CD8-positive, alpha-beta memory T cell (primary cell): Measurements from ENCODE around the gene COQ4. TPM values are rescaled to one million over a fixed set of nuclear protein-coding genes. Genes with fewer than 3 reads are reported as not detected.

Experiments used
- CTCF ChIA-PET: fragments of 350-600 bp; sonication (Branson Sonifier 250); formaldehyde crosslinking; loops from one replicate; lab custom pipeline; 2021; ENCODE audit warnings: antibody characterized with exemption; lab: Charles Lee
- POLR2A ChIA-PET: fragments of 350-600 bp; sonication (Branson Sonifier 250); formaldehyde crosslinking; loops from one replicate; lab custom pipeline; 2021; ENCODE audit warnings: antibody characterized with exemption; lab: Charles Lee
- DNase-seq, 5 donors: peaks; one replicate each; pipeline versions ENCODE4 v3.0.0 to v3.0.0-alpha.2; 2020 to 2022; ENCODE audit warnings: mixed read lengths in 1 of 5
- H3K27ac ChIP-seq: one replicate; pipeline ENCODE4 v1.7.0; 2013; ENCODE audit warnings: low read depth, mild to moderate bottlenecking, low read length, moderate library complexity
- H3K27me3 ChIP-seq: 2 replicates; pipeline ENCODE4 v1.7.0; 2013; ENCODE audit warnings: low read length, mild to moderate bottlenecking; ENCODE audit not compliant: insufficient read depth, poor library complexity, severe bottlenecking
- H3K36me3 ChIP-seq: 2 replicates; pipeline ENCODE4 v1.7.0; 2013; ENCODE audit warnings: mild to moderate bottlenecking, low read length, moderate library complexity; ENCODE audit not compliant: insufficient read depth
- H3K4me1 ChIP-seq: 2 replicates; pipeline ENCODE4 v1.7.0; 2013; ENCODE audit warnings: mild to moderate bottlenecking, low read length, moderate library complexity; ENCODE audit not compliant: insufficient read depth
- H3K4me3 ChIP-seq: 2 replicates; pipeline ENCODE4 v1.7.0; 2013; ENCODE audit warnings: mild to moderate bottlenecking, low read length
- H3K9me3 ChIP-seq: 2 replicates; pipeline ENCODE4 v1.7.0; 2013; ENCODE audit warnings: mild to moderate bottlenecking, low read length
- H3K27ac Mint-ChIP-seq, 8 donors: one replicate each; pipeline ENCODE4 v1.8.0; 2020 to 2021; ENCODE audit warnings: mixed read lengths in 8 of 8, mild to moderate bottlenecking in 6 of 8, inconsistent platforms in 3 of 8, moderate library complexity in 3 of 8
- H3K27me3 Mint-ChIP-seq, 2 donors: one replicate each; pipeline ENCODE4 v1.8.0; 2020 to 2021; ENCODE audit warnings: mixed read lengths in 2 of 2, mild to moderate bottlenecking in 1 of 2, moderate library complexity in 1 of 2
- H3K36me3 Mint-ChIP-seq, 3 donors: one replicate each; pipeline ENCODE4 v1.8.0; 2020 to 2021; ENCODE audit warnings: mixed read lengths in 3 of 3, inconsistent platforms in 1 of 3, mild to moderate bottlenecking in 1 of 3
- H3K4me1 Mint-ChIP-seq, 3 donors: one replicate each; pipeline ENCODE4 v1.8.0; 2020 to 2021; ENCODE audit warnings: mixed read lengths in 3 of 3, inconsistent platforms in 1 of 3, mild to moderate bottlenecking in 1 of 3
- H3K4me3 Mint-ChIP-seq, 7 donors: one replicate each; pipeline ENCODE4 v1.8.0; 2020 to 2021; ENCODE audit warnings: mixed read lengths in 7 of 7, mild to moderate bottlenecking in 6 of 7, moderate library complexity in 4 of 7, inconsistent platforms in 2 of 7
- H3K9me3 Mint-ChIP-seq, 5 donors: one replicate each; pipeline ENCODE4 v1.8.0; 2020 to 2022; ENCODE audit warnings: mixed read lengths in 5 of 5, mild to moderate bottlenecking in 3 of 5, moderate library complexity in 2 of 5, inconsistent platforms in 1 of 5
- polyA plus RNA-seq: library from polyadenylated mRNA; unstranded; fragments of 300-500 nt; fragmentation: Illumina TruSeq; gene quantifications from one replicate; pipeline ENCODE4 v1.2.3, GENCODE V29; 2021
- total RNA-seq, 2 experiments: library from RNA; stranded (reverse); gene quantifications; one replicate each; pipeline ENCODE4 v1.2.3, GENCODE V29; 2021

The COQ4 gene
- total and polyA plus RNA-seq, 3 experiments from 2014 or later, result 36.9 to 56.9 (median 51.1) TPM

DNA sequence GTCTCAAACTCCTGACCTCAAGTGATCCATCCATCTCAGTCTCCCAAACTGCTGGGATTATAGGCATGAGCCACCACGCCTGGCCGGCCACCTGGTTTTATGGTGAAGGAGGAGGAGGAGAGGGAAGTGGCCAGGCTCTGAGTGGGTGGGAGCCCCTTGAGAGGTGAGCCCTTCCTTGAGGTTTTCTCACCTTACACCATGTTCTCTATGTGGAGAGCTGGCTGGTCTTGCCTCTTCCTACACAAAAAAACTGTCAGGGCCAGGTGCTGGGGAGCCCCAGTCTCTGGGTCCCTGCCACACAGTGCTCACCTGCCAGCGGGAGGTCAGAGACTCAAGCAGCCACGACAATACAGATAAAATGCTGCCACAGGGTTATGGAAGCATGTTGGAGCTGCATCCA is 28.5 kb upstream of the COQ4 start:
- CTCF ChIA-PET, result interaction anchor here (0.8 to 3.9 kb wide), 5 partner anchors 7 to 68 kb away, joined by 4 to 18 read pairs (median 4); no protein-coding TSS in a partner anchor
- H3K27me3 Mint-ChIP-seq, result no peaks in the 10 kb centered on the region

DNA sequence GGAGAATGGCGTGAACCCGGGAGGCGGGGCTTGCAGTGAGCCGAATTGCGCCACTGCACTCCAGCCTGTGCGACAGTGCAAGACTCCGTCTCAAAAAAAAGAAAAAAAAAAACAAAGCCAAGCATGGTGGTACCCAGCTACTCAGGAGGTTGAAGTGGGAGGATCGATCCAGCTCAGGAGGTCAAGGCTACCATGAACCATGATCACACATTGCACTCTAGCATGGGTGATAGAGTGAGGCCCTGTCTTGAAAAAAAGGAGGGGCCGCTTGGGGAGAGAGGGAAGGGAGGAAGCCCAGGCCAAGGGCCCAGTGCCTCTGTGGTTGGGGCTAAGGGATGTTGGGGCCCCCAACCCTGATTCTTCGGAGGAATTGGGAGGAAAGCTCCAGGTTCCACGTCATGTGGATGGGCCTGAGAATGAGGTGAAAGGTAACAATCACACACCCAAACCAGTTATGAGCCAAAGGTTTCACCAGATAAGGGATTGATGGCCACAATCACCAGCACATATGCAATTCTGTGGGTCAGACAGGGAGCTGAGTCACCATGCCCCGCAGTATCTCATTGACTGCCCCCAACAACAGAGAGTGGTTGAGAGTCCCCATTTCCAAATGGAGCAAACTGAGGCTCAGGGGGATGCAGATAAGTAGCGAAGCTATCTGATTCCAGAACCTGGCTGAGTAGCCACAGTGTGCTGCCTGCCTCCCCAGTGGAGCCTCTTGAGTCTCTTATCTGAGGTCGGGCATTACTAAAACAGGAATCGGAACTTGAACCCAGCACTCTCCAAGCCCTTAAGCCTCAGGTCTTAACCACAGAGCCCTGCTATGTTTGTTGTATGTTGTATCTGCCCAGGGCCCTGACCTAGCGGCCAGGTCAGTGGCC is 26.1 kb upstream of the COQ4 start:
- H3K9me3 Mint-ChIP-seq, result no peaks in the 10 kb centered on the region
- H3K36me3 Mint-ChIP-seq, result peaks cover 0 to 2% (median 2%) of the 10 kb centered on the region in 3 donors
- H3K36me3 ChIP-seq, result no peaks in the 10 kb centered on the region
- H3K27me3 ChIP-seq, result no peaks in the 10 kb centered on the region
- H3K27ac ChIP-seq, result peak overlapping the region; percentile 51
- ChIA-PET CTCF (interaction anchor here (1.1 to 3.9 kb wide), 8 partner anchors 7 to 110 kb away, joined by 3 to 18 read pairs (median 5); partner anchors contain the start of genes GOLGA2, SLC27A4 and SWI5), POLR2A (no interaction called here)
- H3K4me3 Mint-ChIP-seq, result no peak overlapping the region
- H3K27ac Mint-ChIP-seq, result peak overlapping the region in 2 of 8 donors; percentile 19 to 26
- H3K4me3 ChIP-seq, result no peak overlapping the region
- DNase-seq, result no peak
- H3K27me3 Mint-ChIP-seq, result no peaks in the 10 kb centered on the region
- no peaks in the 10 kb centered on the region for H3K9me3 ChIP-seq
- peaks cover 2 to 4% (median 2%) of the 10 kb centered on the region in 3 donors for H3K4me1 Mint-ChIP-seq
- peaks cover 4% of the 10 kb centered on the region for H3K4me1 ChIP-seq

More for the DNA sequence above, 28.5 kb upstream of the COQ4 start:
- no peak overlapping the region for H3K4me3 Mint-ChIP-seq
- Histone ChIP-seq H3K4me3 (no peak overlapping the region), H3K9me3 (no peaks in the 10 kb centered on the region), H3K27ac (no peak overlapping the region), H3K27me3 (no peaks in the 10 kb centered on the region), H3K36me3 (no peaks in the 10 kb centered on the region), H3K4me1 (peaks cover 4% of the 10 kb centered on the region)
- peaks cover 2 to 4% (median 2%) of the 10 kb centered on the region in 3 donors for H3K4me1 Mint-ChIP-seq
- no peak for DNase-seq
- H3K27ac Mint-ChIP-seq, result peak overlapping the region in 2 of 8 donors; percentile 51 to 70
- no peaks in the 10 kb centered on the region for H3K9me3 Mint-ChIP-seq
- H3K36me3 Mint-ChIP-seq, result peaks cover 0 to 3% (median 2%) of the 10 kb centered on the region in 3 donors
- POLR2A ChIA-PET, result no interaction called here

DNA sequence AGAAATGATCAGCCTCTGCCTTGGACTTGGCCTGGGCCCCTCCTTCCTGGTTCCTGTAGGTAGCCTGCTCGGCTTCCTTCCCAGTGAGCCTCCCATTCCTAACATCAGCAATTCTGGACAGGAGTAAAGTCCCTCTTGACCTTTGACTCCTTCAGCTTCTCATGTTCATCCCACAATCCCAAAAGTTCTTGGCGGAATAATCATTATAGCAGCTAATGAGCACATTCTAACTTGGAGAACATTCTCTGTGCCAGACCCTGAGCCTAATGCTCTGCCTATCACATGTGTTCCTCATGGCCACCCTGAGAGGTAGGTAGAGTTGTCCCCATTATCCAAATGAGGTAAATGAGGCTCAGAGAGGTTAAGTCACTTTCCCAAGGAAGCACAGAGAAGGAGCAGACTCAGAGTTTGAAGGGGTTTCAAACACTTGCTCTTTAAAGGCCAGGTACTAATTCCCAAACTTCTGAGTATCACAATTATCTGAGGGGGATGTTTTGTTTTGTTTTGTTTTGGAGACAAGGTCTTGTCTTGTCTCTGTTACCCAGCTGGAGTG is 25.3 kb upstream of the COQ4 start:
- ChIA-PET CTCF (interaction anchor here (1.2 to 2.2 kb wide), 3 partner anchors 42 to 109 kb away, joined by 3 to 5 read pairs (median 5); partner anchors contain the start of gene SLC27A4), POLR2A (no interaction called here)
- no peak overlapping the region for H3K27ac ChIP-seq
- no peaks in the 10 kb centered on the region for H3K36me3 ChIP-seq
- peaks cover 0 to 2% (median 2%) of the 10 kb centered on the region in 3 donors for H3K36me3 Mint-ChIP-seq
- peaks cover 4% of the 10 kb centered on the region for H3K4me1 ChIP-seq
- H3K27ac Mint-ChIP-seq, result peak overlapping the region in 1 of 8 donors; percentile 7
- H3K4me3 ChIP-seq, result no peak overlapping the region
- H3K4me1 Mint-ChIP-seq, result peaks cover 2 to 4% (median 2%) of the 10 kb centered on the region in 3 donors
- H3K9me3 ChIP-seq, result no peaks in the 10 kb centered on the region
- no peak overlapping the region for H3K4me3 Mint-ChIP-seq
- no peaks in the 10 kb centered on the region for H3K9me3 Mint-ChIP-seq
- DNase-seq, result no peak
- no peaks in the 10 kb centered on the region for H3K27me3 Mint-ChIP-seq
- no peaks in the 10 kb centered on the region for H3K27me3 ChIP-seq

DNA sequence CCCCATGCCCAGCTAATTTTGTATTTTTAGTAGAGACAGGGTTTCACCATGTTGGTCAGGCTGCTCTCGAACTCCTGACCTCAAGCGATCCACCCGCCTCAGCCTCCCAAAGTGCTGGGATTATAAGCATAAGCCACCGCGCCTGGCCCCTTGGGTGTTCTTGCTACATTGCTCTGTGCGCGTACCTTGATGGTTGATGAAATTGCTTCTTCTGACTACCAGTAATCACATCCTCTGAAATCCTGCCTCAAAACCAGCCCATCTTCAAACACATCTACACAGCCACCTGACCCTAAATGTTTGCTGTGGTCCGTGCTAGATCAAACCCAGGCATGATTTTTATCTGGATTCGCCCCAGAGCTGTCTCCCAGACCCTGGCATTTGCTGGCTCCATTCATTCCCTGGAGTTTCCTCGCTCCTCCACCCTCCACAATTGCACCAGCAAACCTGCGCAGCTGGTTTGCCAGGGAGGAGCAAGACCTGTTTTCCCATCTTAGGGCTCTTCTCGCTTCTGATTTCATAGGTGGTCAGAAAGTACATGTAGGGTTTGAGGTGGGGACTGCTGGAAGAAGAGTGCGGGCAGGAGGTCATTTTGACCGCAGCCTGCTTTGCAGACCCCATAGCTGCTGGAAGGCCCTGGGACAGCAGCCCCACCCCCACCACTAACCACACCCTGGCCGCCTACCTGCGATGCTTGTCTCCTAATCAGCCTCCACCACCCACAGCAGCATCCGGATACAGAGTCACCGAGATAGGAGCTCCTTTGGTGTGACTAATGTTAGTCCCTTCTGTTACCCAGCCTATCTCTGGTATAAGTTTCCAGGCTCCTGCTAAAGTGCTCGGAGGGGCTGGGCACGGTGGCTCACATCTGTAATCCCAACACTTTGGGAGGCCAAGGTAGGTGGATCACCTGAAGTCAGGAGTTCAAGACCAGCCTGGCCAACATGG is 23.8 kb upstream of the COQ4 start:
- Mint-ChIP-seq H3K4me3 (no peak overlapping the region), H3K9me3 (no peaks in the 10 kb centered on the region), H3K27ac (no peak overlapping the region), H3K36me3 (peaks cover 0 to 2% (median 1%) of the 10 kb centered on the region in 3 donors), H3K27me3 (no peaks in the 10 kb centered on the region), H3K4me1 (peaks cover 2 to 4% (median 2%) of the 10 kb centered on the region in 3 donors)
- no peak overlapping the region for H3K4me3 ChIP-seq
- ChIA-PET POLR2A (interaction anchor here (0.6 kb wide), 1 partner anchor 12 kb away, joined by 6 read pairs; no protein-coding TSS in a partner anchor), CTCF (no interaction called here)
- H3K27ac ChIP-seq, result no peak overlapping the region
- H3K36me3 ChIP-seq, result no peaks in the 10 kb centered on the region
- H3K4me1 ChIP-seq, result peaks cover 4% of the 10 kb centered on the region
- H3K9me3 ChIP-seq, result no peaks in the 10 kb centered on the region
- H3K27me3 ChIP-seq, result no peaks in the 10 kb centered on the region
- no peak for DNase-seq

DNA sequence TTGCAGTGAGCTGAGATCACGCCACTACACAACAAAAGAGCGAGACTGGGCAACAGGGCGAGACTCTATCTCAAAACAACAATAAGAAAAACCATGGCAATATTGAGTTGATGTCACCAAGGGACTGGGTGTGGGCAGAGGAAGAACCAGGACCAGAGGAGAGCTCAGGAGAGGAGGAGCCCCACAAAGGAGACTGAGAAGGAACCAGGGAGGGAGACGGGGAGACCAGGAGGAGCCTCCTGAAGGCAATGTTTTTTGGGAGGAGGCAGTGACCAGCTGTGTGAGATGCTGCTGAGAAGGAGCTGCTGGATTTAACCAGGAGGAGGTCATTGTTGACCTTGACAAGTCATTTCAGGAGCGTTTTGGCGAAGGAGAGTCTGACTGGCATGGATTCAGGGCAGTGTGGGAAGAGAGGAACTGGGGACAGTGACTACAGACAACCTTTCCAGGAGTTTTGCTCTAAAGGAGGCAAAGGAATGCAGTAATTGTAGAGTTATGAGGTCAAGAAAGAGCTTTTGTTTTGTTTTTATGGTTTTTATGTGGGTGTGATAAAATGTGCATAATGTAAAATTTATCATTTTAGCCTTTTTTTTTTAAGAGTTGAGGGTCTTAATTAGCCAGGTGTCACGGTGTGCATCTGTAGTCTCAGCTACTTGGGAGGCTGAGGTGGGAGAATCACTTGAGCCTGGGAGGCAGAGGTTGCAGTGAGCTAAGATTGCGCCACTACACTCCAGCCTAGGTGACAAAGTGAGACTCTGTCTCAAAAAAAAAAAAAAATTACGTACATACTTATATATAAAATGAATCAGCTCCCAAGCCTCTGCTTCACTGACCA is 18.3 kb upstream of the COQ4 start:
- Histone ChIP-seq H3K4me1 (no peaks in the 10 kb centered on the region), H3K27ac (no peak overlapping the region), H3K27me3 (no peaks in the 10 kb centered on the region), H3K9me3 (no peaks in the 10 kb centered on the region), H3K4me3 (no peak overlapping the region), H3K36me3 (peaks cover 4% of the 10 kb centered on the region)
- Mint-ChIP-seq H3K9me3 (no peaks in the 10 kb centered on the region), H3K27me3 (no peaks in the 10 kb centered on the region), H3K4me3 (no peak overlapping the region), H3K27ac (peak overlapping the region in 4 of 8 donors; percentile 9 to 59 (median 33)), H3K4me1 (no peaks in the 10 kb centered on the region), H3K36me3 (peaks cover 4 to 11% (median 4%) of the 10 kb centered on the region in 3 donors)
- POLR2A ChIA-PET, result no interaction called here
- no peak for DNase-seq
- CTCF ChIA-PET, result interaction anchor here (1.0 to 1.2 kb wide), 2 partner anchors 9 to 10 kb away, joined by 3 to 4 read pairs; no protein-coding TSS in a partner anchor

DNA sequence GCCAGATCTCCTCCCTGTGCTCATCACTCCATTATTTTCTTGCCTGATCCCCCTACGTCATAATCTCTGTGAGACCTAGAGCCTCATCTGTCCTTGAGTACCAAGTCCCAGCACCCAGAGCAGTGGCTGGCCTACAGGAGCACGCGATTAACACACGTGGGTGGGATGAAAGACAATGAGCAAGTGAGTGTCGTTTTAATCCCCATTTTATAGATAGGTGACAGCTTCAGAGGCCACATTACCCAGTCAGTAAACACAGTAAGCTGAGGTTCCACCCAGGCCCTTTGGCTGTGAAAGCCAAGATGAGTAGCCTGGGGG is 17.7 kb upstream of the COQ4 start:
- no peaks in the 10 kb centered on the region for H3K4me1 ChIP-seq
- H3K36me3 Mint-ChIP-seq, result peaks cover 4 to 17% (median 4%) of the 10 kb centered on the region in 3 donors
- H3K4me3 Mint-ChIP-seq, result no peak overlapping the region
- no peaks in the 10 kb centered on the region for H3K9me3 Mint-ChIP-seq
- no peak overlapping the region for H3K4me3 ChIP-seq
- no peaks in the 10 kb centered on the region for H3K27me3 Mint-ChIP-seq
- H3K27ac Mint-ChIP-seq, result peak overlapping the region in 2 of 8 donors; percentile 15 to 55
- peaks cover 10% of the 10 kb centered on the region for H3K36me3 ChIP-seq
- CTCF ChIA-PET, result no interaction called here
- H3K27ac ChIP-seq, result no peak overlapping the region
- no peaks in the 10 kb centered on the region for H3K27me3 ChIP-seq
- DNase-seq, result no peak
- no peaks in the 10 kb centered on the region for H3K4me1 Mint-ChIP-seq
- POLR2A ChIA-PET, result no interaction called here
- H3K9me3 ChIP-seq, result no peaks in the 10 kb centered on the region

DNA sequence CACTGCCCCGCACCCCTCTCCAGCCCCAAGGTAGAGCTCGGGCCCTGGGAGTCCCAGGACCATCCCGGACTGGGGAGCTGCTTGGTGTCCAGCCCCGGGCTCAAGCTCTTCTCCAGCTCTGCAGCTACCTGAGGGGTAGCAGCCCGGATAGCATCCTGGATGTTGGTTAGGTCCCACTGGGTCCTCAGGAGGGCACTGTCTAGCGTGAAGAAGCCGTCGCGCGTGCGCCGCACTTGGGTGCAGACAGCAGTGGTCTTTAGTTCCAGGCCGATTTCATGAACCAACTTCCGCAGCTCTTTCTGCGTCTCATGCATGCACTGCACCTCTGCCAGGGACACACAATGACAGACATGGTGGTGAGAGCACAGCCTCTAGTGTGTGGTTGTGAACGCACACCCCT is 13.1 kb upstream of the COQ4 start:
- CTCF ChIA-PET, result interaction anchor here (1.2 kb wide), 1 partner anchor 12 kb away, joined by 3 read pairs; the partner anchor contains the start of gene TRUB2
- no peak for DNase-seq
- H3K27me3 ChIP-seq, result no peaks in the 10 kb centered on the region
- peaks cover 4 to 44% (median 4%) of the 10 kb centered on the region in 3 donors for H3K36me3 Mint-ChIP-seq
- H3K9me3 Mint-ChIP-seq, result no peaks in the 10 kb centered on the region
- H3K4me1 ChIP-seq, result no peaks in the 10 kb centered on the region
- H3K9me3 ChIP-seq, result no peaks in the 10 kb centered on the region
- H3K4me3 Mint-ChIP-seq, result no peak overlapping the region
- POLR2A ChIA-PET, result no interaction called here
- no peak overlapping the region for H3K27ac ChIP-seq
- H3K4me3 ChIP-seq, result no peak overlapping the region
- no peak overlapping the region for H3K27ac Mint-ChIP-seq
- peaks cover 31% of the 10 kb centered on the region for H3K36me3 ChIP-seq
- no peaks in the 10 kb centered on the region for H3K4me1 Mint-ChIP-seq
- H3K27me3 Mint-ChIP-seq, result no peaks in the 10 kb centered on the region
